ENCODE data around the gene PTGIS. TPM values are rescaled to one million over a fixed set of nuclear protein-coding genes. Genes with fewer than 3 reads are reported as not detected.

The PTGIS gene
- total RNA-seq, 1 donor: 2.2 TPM

DNA sequence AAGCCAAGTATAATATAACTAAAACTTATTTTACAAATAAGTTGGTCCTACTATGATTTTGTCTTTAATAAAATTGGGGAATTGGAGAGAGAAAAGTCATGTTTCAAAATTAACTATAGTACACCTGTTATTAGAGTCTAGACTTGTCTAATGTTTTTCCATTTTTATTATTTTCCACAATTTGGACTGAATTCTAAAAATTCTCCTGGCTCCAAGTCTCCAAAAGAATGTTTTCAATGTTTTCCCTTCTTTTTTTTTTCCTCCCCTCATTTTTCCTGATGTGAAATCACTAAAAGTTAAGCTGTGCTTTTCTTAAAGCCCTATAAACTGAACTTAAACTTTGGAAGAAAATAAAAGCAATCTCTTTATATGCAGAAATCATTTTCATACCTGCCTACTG, 11.3 kb downstream of the PTGIS start:
- TF ChIP-seq, protein P1, sequence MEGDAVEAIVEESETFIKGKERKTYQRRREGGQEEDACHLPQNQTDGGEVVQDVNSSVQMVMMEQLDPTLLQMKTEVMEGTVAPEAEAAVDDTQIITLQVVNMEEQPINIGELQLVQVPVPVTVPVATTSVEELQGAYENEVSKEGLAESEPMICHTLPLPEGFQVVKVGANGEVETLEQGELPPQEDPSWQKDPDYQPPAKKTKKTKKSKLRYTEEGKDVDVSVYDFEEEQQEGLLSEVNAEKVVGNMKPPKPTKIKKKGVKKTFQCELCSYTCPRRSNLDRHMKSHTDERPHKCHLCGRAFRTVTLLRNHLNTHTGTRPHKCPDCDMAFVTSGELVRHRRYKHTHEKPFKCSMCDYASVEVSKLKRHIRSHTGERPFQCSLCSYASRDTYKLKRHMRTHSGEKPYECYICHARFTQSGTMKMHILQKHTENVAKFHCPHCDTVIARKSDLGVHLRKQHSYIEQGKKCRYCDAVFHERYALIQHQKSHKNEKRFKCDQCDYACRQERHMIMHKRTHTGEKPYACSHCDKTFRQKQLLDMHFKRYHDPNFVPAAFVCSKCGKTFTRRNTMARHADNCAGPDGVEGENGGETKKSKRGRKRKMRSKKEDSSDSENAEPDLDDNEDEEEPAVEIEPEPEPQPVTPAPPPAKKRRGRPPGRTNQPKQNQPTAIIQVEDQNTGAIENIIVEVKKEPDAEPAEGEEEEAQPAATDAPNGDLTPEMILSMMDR (IDR thresholded peaks at IDR 0.05; ENCODE audit: insufficient read depth, low read depth, low read length): no peak
- no peak overlapping the region for H3K4me3 ChIP-seq (ENCODE audit: low read depth, low read length)
- no peak for DNase-seq (ENCODE audit: low read depth)

DNA sequence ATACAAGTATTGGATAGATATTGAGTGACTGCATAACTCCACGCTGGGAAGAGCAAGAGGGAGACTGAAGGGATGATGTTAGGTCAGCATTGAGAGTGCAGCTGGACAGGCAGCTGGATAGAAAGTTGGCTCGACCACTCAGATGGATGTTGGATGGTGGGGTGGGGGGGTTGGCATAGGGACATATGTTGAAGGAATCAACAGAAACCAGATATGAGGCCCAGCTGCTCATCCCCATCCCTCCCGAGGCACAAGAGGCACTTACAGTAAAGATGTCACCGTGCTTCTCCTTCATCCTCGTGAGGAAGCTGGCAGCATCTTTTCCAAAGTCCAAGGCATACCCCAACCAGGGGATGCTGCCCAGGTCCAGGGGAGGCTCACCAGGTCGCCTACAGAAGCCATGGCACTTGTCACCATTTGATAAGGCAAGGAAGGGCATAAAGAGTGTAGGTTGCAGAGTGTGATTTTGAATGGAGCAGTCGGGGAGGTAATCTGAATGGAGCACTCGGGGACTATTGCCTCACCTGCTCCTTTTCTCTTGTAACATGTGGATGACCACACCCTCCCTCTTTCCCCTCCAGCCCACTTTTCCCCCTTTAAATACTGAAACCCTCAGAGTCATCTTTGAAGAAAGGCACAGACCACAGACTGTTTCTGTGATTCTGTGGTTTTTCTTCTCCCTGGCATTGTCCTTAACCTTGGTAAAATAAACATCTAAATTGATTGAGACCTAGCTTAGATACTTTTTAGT, 18.0 kb downstream of the PTGIS start:
- no peak for DNase-seq (ENCODE audit: low read depth)
- TF ChIP-seq, protein P1 (IDR thresholded peaks at IDR 0.05; ENCODE audit: insufficient read depth, low read depth, low read length): no peak
- H3K4me3 ChIP-seq (ENCODE audit: low read depth, low read length): no peak overlapping the region

DNA sequence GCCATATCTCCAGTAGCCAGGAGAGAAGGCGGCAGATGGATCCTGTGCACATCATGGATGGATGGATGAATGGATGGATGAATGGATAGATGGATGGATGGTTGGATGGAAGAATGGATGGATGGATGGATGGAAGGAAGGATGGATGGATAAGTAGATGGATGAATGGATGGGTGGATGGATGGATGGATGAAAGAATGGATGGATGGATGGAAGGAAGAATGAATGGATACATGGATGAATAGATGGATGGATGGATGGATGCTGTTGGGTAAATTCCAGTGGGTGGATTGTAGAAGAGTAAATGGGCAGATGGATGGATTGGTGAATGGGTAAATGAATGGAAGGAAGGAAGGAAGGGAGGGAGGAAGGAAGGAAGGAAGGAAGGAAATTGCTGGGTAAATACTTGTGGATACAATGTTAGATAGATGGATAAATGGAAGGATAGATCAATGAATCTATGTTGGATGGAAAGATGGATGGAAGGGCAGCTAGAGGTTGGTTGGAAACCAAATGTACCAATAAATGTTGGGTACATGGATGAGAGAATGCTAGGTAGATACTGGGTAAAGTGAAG, 19.5 kb downstream of the PTGIS start:
- TF ChIP-seq, protein P1 (IDR thresholded peaks at IDR 0.05; ENCODE audit: insufficient read depth, low read depth, low read length): no peak
- DNase-seq (ENCODE audit: low read depth): no peak
- no peak overlapping the region for H3K4me3 ChIP-seq (ENCODE audit: low read depth, low read length)

DNA sequence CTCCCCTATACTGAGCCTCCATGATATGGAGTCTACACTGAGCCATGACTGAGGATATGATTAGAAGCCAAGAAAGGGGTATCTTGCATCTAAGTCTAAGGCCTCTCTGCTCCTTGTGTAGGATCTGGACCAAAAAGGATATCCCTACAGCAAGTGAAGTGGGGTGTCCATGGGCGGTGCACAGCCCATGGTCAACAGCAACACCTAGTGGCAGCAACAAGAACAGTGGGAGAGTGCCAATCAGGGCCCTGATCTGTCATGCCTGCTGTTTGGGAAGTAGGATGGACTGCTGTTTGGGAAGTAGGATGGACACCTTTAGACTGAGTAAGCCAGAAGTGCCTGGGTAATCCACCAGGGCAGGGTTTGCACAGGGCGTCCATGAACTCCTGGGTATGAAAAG, 22.4 kb downstream of the PTGIS start:
- TF ChIP-seq, protein P1 (IDR thresholded peaks at IDR 0.05; ENCODE audit: insufficient read depth, low read depth, low read length): no peak
- no peak overlapping the region for H3K4me3 ChIP-seq (ENCODE audit: low read depth, low read length)
- no peak for DNase-seq (ENCODE audit: low read depth)

DNA sequence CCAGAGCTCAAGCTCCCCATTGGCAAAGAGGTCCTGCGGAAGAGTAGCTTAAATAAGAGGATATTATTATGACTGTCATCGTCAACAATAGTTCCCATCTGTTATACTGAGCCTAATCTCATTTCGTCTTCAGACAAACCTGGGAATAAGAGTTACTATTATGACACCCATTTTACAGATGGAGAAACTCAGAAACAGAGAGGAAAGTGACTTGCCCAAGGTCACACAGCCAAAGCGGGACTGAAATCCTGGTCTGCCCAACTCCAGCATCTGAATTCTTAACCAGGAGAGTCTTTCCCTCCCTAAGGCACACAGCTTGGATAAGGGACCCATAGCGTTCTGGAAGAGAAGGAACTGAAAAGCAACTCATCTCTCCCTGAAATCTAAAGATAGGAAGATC, 23.4 kb downstream of the PTGIS start:
- no peak overlapping the region for H3K4me3 ChIP-seq (ENCODE audit: low read depth, low read length)
- no peak for DNase-seq (ENCODE audit: low read depth)
- TF ChIP-seq, protein P1 (IDR thresholded peaks at IDR 0.05; ENCODE audit: insufficient read depth, low read depth, low read length): no peak

DNA sequence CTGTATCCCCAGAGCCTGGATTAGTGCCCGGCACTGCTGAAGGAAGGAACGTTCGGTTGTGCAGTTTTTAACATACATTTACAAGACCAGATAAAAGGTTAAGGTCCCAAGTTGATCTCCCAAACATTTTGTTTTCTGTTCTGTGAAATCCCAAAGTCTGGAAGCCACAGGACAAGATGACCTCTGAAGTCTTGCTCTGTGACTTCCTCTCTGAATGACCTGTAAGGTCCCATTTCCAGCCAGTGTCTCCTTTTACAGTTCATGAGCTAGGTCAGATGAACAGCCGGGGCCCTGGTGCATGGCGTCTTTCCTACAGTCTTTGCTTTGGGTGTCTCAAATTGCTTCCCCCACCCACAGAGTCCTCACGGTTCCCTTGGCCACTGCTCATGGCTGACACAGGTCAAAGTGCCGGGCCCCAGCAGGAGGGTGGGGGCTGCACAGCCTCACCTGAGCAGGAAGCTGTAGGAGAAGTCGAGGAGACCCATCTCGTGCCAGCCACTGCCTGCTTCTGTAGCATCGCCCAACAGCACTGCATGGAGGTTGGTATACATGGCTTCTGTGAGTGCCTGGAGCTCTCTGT, 24.0 kb downstream of the PTGIS start:
- H3K4me3 ChIP-seq (ENCODE audit: low read depth, low read length): no peak overlapping the region
- TF ChIP-seq, protein P1 (IDR thresholded peaks at IDR 0.05; ENCODE audit: insufficient read depth, low read depth, low read length): no peak
- no peak for DNase-seq (ENCODE audit: low read depth)

Measured in fibroblast of villous mesenchyme (primary cell).